ENCODE results near the gene FBXL20.

FBXL20 gene

DNA sequence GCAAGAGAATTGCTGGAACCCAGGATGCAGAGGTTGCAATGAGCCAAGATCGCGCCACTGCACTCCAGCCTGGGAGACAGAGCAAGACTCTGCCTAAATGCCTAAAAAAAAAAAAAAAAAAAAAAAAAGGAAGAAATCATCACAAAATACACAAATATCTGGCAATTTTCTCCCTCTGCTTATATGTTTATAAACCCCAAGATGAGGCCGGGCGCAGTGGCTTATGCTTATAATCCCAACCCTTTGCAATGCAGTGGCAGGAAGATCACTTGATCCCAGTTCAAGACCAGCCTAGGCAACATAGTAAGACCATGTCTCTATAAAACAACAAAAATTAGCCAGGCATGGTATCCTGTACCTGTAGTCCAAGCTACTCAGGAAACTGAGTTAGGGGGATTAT, 28.2 kb upstream of the FBXL20 start:
- H3K27ac ChIP-seq: no peak overlapping the region
- TF ChIP-seq, protein P1, sequence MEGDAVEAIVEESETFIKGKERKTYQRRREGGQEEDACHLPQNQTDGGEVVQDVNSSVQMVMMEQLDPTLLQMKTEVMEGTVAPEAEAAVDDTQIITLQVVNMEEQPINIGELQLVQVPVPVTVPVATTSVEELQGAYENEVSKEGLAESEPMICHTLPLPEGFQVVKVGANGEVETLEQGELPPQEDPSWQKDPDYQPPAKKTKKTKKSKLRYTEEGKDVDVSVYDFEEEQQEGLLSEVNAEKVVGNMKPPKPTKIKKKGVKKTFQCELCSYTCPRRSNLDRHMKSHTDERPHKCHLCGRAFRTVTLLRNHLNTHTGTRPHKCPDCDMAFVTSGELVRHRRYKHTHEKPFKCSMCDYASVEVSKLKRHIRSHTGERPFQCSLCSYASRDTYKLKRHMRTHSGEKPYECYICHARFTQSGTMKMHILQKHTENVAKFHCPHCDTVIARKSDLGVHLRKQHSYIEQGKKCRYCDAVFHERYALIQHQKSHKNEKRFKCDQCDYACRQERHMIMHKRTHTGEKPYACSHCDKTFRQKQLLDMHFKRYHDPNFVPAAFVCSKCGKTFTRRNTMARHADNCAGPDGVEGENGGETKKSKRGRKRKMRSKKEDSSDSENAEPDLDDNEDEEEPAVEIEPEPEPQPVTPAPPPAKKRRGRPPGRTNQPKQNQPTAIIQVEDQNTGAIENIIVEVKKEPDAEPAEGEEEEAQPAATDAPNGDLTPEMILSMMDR (IDR thresholded peaks at IDR 0.05; ENCODE audit: low read depth, low read length): no peak
- DNase-seq: no peak
- H3K27me3 ChIP-seq (ENCODE audit: insufficient read depth, low read depth, severe bottlenecking): no peaks in the 10 kb centered on the region
- H3K9me3 ChIP-seq (ENCODE audit: severe bottlenecking): no peaks in the 10 kb centered on the region
- H3K4me3 ChIP-seq (ENCODE audit: low read depth, low read length): no peak overlapping the region
- H3K36me3 ChIP-seq: peaks cover 96% of the 10 kb centered on the region

DNA sequence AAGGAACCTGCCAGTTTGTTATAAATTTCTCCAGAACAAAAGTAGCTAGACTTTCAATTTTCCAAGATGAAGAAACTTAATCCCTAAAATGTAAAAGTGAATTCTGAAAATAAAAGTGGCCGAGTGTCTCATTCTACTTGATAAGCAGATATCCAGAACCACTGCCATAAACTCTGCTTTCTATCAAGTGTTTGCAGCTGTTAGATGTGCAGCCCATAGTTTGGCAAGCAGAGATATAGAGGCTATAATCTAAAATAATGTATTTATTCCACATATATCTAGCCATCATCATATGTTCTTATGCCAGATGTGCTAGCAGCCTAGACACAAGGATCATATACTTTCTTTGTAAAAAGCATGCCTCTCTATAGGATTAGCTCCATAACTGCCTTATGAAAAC, 14.7 kb upstream of the FBXL20 start:
- TF ChIP-seq, protein P1 (IDR thresholded peaks at IDR 0.05; ENCODE audit: low read depth, low read length): no peak
- H3K36me3 ChIP-seq: peaks cover 97% of the 10 kb centered on the region

DNA sequence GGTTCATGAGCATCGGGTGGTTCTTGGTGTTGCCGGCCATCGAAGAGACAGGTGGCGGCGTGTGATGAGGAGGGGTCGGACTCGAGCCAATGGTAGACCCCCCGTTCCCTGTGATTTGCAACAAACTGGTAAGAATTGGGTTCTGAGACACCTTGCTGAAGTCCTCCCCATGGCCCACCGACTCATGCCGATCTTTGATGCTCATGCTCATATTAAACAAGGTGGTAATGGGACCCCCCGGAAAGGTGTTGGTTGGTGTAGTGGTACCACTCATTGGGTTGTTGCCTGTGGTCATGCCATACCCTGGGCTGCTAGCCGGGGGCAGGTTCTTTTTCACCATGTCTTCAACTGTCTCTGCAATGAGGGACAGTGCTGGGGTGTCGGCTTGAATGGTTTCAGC, 8.9 kb upstream of the FBXL20 start:
- DNase-seq: no peak
- TF ChIP-seq, protein P1 (IDR thresholded peaks at IDR 0.05; ENCODE audit: low read depth, low read length): no peak
- peaks cover 97% of the 10 kb centered on the region for H3K36me3 ChIP-seq
- H3K27me3 ChIP-seq (ENCODE audit: insufficient read depth, low read depth, severe bottlenecking): no peaks in the 10 kb centered on the region
- no peak overlapping the region for H3K27ac ChIP-seq
- no peak overlapping the region for H3K4me3 ChIP-seq (ENCODE audit: low read depth, low read length)
- no peaks in the 10 kb centered on the region for H3K9me3 ChIP-seq (ENCODE audit: severe bottlenecking)

More for the DNA sequence above, 14.7 kb upstream of the FBXL20 start:
- DNase-seq: no peak
- H3K4me3 ChIP-seq (ENCODE audit: low read depth, low read length): no peak overlapping the region
- no peak overlapping the region for H3K27ac ChIP-seq
- no peaks in the 10 kb centered on the region for H3K27me3 ChIP-seq (ENCODE audit: insufficient read depth, low read depth, severe bottlenecking)
- H3K9me3 ChIP-seq (ENCODE audit: severe bottlenecking): no peaks in the 10 kb centered on the region

DNA sequence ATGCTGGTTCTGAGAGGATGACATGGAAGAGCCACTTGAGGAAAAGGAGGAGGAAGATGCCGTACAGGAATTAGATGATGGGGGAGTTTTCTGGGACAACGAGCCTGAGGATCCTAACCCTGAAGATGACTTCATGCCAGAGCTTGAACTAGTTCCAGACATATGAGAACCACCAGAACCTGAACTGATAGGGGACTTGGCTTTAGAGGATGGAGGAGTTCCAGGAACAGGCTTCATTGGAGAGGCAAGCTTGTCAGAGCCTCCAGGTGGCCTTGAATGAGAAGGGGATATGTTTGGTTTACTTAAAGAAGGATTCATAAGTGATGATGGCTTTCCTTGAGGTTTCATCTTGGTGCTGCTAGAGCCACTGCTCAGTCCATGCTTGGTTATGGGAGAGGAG, 6.9 kb upstream of the FBXL20 start:
- Histone ChIP-seq H3K27ac (no peak overlapping the region), H3K27me3 (ENCODE audit: insufficient read depth, low read depth, severe bottlenecking) (no peaks in the 10 kb centered on the region), H3K4me3 (ENCODE audit: low read depth, low read length) (no peak overlapping the region), H3K9me3 (ENCODE audit: severe bottlenecking) (no peaks in the 10 kb centered on the region), H3K36me3 (peaks cover 80% of the 10 kb centered on the region)
- TF ChIP-seq, protein P1 (IDR thresholded peaks at IDR 0.05; ENCODE audit: low read depth, low read length): no peak
- no peak for DNase-seq

DNA sequence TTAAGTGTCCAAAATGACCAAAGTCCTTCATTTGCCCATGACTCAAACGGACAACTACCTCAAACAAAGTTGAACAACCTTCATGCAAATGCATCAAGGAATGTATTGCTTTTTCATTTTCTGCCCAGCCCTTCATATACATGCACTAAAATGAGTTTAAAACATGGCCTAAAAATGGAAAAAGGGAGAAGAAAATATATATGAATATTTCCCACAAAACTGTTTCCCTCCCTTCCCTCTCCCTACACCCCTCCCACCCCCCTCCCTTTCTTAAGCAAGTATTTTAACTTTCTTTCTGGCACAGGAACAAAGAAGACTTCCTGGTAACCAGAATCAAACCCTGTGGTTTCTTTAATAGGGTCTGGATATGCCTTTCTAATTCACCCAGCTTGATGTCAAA, 5.5 kb upstream of the FBXL20 start:
- no peaks in the 10 kb centered on the region for H3K27me3 ChIP-seq (ENCODE audit: insufficient read depth, low read depth, severe bottlenecking)
- H3K9me3 ChIP-seq (ENCODE audit: severe bottlenecking): no peaks in the 10 kb centered on the region
- TF ChIP-seq, protein P1 (IDR thresholded peaks at IDR 0.05; ENCODE audit: low read depth, low read length): no peak
- no peak overlapping the region for H3K27ac ChIP-seq
- peaks cover 66% of the 10 kb centered on the region for H3K36me3 ChIP-seq
- H3K4me3 ChIP-seq (ENCODE audit: low read depth, low read length): no peak overlapping the region
- no peak for DNase-seq

DNA sequence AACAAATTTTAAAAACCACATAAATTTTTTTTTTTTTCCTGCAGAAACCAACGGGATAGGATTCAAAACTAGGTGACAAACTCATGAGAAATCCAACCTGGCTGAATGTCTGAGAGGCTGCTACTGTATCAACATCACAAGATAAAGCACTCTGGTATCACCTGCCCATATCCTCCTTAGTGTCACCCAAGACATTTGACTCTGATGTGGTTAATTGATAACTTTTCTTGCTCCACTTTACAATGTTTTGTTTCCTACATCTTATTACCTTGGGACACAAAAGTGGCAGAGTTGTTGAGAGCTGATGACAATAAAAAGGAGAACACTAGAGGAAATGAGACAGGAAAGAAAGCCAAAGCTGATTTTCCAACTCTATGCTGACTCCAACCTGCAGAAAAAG, 4.0 kb upstream of the FBXL20 start:
- no peak overlapping the region for H3K27ac ChIP-seq

More for the DNA sequence above, 4.0 kb upstream of the FBXL20 start:
- no peak for DNase-seq
- Histone ChIP-seq H3K9me3 (ENCODE audit: severe bottlenecking) (no peaks in the 10 kb centered on the region), H3K4me3 (ENCODE audit: low read depth, low read length) (no peak overlapping the region), H3K27me3 (ENCODE audit: insufficient read depth, low read depth, severe bottlenecking) (no peaks in the 10 kb centered on the region), H3K36me3 (peaks cover 55% of the 10 kb centered on the region)
- TF ChIP-seq, protein P1 (IDR thresholded peaks at IDR 0.05; ENCODE audit: low read depth, low read length): no peak

Data from WERI-Rb-1 (cell line).